Calu3 (cell line): ENCODE data around the gene GPR52. TPM values are rescaled to one million over a fixed set of nuclear protein-coding genes. Genes with fewer than 3 reads are reported as not detected.

ENCODE experiments used
- Bru-seq: library from RNA; stranded (reverse); fragments of 400-500 nt; gene quantifications from one replicate; lab custom pipeline; 2021; lab: Mats Ljungman, UMichigan
- BruChase-seq, 2 experiments: library from RNA; stranded (reverse); fragments of 400-500 nt; gene quantifications; one replicate each; lab custom pipeline; 2021; lab: Mats Ljungman, UMichigan
- BruUV-seq: library from RNA; stranded (reverse); fragments of 400-500 nt; replicated peaks from 2 replicates; lab custom pipeline; 2021; lab: Mats Ljungman, UMichigan
- CTCF ChIA-PET: fragments of 300-600 bp; sonication (Branson Sonifier 250); formaldehyde crosslinking; loops from one replicate; lab custom pipeline; 2022; ENCODE audit warnings: antibody characterized with exemption; lab: Charles Lee
- DNase-seq: peaks from one replicate; pipeline ENCODE4 v3.0.0; 2022
- H3K27ac Mint-ChIP-seq: one replicate; pipeline ENCODE4 v1.8.0; 2022; ENCODE audit warnings: mixed read lengths; ENCODE audit not compliant: unreplicated experiment
- H3K27me3 Mint-ChIP-seq: one replicate; pipeline ENCODE4 v1.8.0; 2022; ENCODE audit warnings: mixed read lengths; ENCODE audit not compliant: unreplicated experiment
- H3K36me3 Mint-ChIP-seq: one replicate; pipeline ENCODE4 v1.8.0; 2022; ENCODE audit warnings: mild to moderate bottlenecking, moderate library complexity, mixed read lengths; ENCODE audit not compliant: insufficient read depth, unreplicated experiment
- H3K4me1 Mint-ChIP-seq: one replicate; pipeline ENCODE4 v1.8.0; 2022; ENCODE audit warnings: mild to moderate bottlenecking, low read depth, mixed read lengths; ENCODE audit not compliant: unreplicated experiment
- H3K4me3 Mint-ChIP-seq: one replicate; pipeline ENCODE4 v1.8.0; 2022; ENCODE audit warnings: mild to moderate bottlenecking, low read depth, moderate library complexity, mixed read lengths; ENCODE audit not compliant: unreplicated experiment
- H3K9me3 Mint-ChIP-seq: one replicate; pipeline ENCODE4 v1.8.0; 2022; ENCODE audit warnings: low read depth, mixed read lengths; ENCODE audit not compliant: unreplicated experiment
- intact Hi-C: fragments of 100-400 bp; cut with micrococcal nuclease; formaldehyde crosslinking; loops from one replicate; pipeline ENCODE4 v1.10.0; 2022; ENCODE audit not compliant: unreplicated experiment
- long read RNA-seq: library from polyadenylated mRNA; stranded (forward); transcript quantifications from one replicate; pipeline ENCODE4 v2.0.0, GENCODE V29; 2022
- total RNA-seq: library from RNA; stranded (reverse); gene quantifications from 2 replicates; pipeline ENCODE4 v1.2.3, GENCODE V29; 2022
- TF ChIP-seq, protein P1 (sequence below): fragments of 200-600 bp; IDR thresholded peaks from one replicate; pipeline ENCODE4 v1.8.0; 2022; ENCODE audit warnings: antibody characterized with exemption; ENCODE audit not compliant: unreplicated experiment

The GPR52 gene, protein sequence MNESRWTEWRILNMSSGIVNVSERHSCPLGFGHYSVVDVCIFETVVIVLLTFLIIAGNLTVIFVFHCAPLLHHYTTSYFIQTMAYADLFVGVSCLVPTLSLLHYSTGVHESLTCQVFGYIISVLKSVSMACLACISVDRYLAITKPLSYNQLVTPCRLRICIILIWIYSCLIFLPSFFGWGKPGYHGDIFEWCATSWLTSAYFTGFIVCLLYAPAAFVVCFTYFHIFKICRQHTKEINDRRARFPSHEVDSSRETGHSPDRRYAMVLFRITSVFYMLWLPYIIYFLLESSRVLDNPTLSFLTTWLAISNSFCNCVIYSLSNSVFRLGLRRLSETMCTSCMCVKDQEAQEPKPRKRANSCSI
- 2.7 and 3.2 TPM in 2 replicates for total RNA-seq
- Bru-seq, nascent RNA, result percentile 81 among the genes with signal in this experiment
- BruChase-seq, experiment 1, labeled RNA remaining after a 6-hour chase, result percentile 81 among the genes with signal in this experiment
- BruChase-seq, experiment 2, labeled RNA remaining after a 2-hour chase, result percentile 79 among the genes with signal in this experiment
- long read RNA-seq, result 0 reads

DNA sequence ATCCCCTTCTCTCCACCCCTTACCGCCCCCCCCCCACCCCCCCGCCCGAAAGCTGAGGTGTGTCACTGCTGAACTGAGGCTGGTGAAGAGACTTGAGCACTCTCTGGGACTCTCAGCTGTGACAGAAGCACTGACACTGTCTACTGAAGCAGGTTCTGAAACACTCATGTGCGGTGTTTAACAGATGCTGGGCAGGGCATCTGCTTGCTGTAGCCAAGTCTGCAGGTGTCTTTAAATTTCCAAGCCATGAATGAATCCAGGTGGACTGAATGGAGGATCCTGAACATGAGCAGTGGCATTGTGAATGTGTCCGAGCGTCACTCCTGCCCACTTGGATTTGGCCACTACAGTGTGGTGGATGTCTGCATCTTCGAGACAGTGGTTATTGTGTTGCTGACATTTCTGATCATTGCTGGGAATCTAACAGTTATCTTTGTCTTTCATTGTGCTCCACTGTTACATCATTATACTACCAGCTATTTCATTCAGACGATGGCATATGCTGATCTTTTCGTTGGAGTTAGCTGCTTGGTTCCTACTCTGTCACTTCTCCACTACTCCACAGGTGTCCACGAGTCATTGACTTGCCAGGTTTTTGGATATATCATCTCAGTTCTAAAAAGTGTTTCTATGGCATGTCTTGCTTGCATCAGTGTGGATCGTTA, at the start of gene GPR52:
Gene GPR52, plus strand, starts transcription at position 99 of the 665 bp plus-strand sequence. Its CDS starts 148 bp downstream, at position 247.
- Mint-ChIP-seq H3K36me3 (no peaks in the 10 kb centered on the region), H3K27ac (no peak within 1 kb of the TSS), H3K4me1 (no peaks in the 10 kb centered on the region), H3K4me3 (no peak within 1 kb of the TSS), H3K27me3 (no peaks in the 10 kb centered on the region), H3K9me3 (no peaks in the 10 kb centered on the region)
- CTCF ChIA-PET, result no interaction called here
- no peak for DNase-seq
- TF ChIP-seq, protein P1, sequence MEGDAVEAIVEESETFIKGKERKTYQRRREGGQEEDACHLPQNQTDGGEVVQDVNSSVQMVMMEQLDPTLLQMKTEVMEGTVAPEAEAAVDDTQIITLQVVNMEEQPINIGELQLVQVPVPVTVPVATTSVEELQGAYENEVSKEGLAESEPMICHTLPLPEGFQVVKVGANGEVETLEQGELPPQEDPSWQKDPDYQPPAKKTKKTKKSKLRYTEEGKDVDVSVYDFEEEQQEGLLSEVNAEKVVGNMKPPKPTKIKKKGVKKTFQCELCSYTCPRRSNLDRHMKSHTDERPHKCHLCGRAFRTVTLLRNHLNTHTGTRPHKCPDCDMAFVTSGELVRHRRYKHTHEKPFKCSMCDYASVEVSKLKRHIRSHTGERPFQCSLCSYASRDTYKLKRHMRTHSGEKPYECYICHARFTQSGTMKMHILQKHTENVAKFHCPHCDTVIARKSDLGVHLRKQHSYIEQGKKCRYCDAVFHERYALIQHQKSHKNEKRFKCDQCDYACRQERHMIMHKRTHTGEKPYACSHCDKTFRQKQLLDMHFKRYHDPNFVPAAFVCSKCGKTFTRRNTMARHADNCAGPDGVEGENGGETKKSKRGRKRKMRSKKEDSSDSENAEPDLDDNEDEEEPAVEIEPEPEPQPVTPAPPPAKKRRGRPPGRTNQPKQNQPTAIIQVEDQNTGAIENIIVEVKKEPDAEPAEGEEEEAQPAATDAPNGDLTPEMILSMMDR, result no peak
- intact Hi-C loops, result no loop called here
- BruUV-seq, result no TSS peak

DNA sequence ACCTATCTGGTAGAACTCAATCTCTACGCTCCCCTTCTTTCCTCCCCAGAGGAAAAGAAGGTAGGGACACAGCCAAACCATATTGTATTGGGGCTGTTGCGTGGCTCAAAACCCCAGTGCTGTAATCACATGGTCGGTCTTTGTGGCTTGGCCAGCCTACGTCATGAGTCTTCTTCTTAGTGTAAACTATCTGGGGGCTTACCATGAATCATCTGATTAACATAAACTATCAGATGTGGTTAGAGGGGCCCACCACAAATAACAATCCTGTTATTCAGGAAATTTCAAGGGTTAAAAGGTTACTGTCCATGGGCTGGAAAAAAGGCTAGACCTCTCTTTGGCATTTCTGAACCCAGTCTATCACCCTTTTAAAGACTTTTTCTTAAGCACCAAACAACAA, 49.5 kb upstream of the GPR52 start:
- H3K27me3 Mint-ChIP-seq, result no peaks in the 10 kb centered on the region
- CTCF ChIA-PET, result no interaction called here
- no peaks in the 10 kb centered on the region for H3K9me3 Mint-ChIP-seq
- BruUV-seq, result no TSS peak
- DNase-seq, result no peak
- intact Hi-C loops, result no loop called here
- TF ChIP-seq, protein P1, result no peak
- H3K36me3 Mint-ChIP-seq, result no peaks in the 10 kb centered on the region
- H3K4me3 Mint-ChIP-seq, result no peak overlapping the region
- H3K27ac Mint-ChIP-seq, result no peak overlapping the region
- H3K4me1 Mint-ChIP-seq, result no peaks in the 10 kb centered on the region

DNA sequence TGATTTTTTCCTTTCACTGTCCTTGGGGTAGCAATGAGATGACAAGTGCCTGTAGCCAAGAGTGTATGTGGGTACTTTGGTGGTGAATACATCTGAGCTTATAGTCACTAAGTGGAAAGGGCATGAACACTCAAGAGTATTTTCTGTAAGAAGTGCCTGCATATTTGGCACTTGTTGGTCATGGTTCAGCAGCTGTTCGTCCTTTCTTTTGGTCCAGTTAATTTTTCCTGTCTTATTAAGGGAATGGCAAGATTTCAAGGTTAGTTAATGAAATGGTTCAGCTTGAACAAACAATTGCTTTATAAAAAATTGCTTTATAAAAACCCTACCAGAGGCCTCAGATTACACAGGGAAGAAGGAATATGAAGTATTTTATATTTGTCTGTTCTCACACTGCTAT, 48.6 kb upstream of the GPR52 start:
- H3K27ac Mint-ChIP-seq, result no peak overlapping the region
- no peaks in the 10 kb centered on the region for H3K9me3 Mint-ChIP-seq
- H3K36me3 Mint-ChIP-seq, result no peaks in the 10 kb centered on the region
- intact Hi-C loops, result no loop called here
- CTCF ChIA-PET, result no interaction called here
- H3K27me3 Mint-ChIP-seq, result no peaks in the 10 kb centered on the region
- no peaks in the 10 kb centered on the region for H3K4me1 Mint-ChIP-seq
- TF ChIP-seq, protein P1, result no peak
- H3K4me3 Mint-ChIP-seq, result no peak overlapping the region
- no TSS peak for BruUV-seq
- no peak for DNase-seq

DNA sequence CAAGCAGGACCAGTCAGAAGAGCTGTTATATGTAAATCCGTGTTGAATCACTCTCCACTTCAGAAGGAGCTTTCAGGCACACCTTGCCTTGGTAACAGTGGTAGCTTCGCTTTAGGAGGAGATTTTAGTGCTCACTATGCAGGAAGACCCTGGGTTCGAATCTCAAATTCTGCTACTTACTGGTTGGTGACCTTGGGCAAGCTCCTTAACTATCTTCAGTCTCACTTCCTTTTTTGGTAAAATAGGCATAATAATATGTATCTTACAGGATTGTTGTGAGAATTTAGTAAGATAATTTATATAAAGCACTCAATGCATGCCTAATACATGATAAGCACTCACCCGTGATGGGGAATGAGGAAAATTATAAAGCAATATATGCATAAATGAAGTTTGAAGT, 46.7 kb upstream of the GPR52 start:
- no peaks in the 10 kb centered on the region for H3K9me3 Mint-ChIP-seq
- no peak overlapping the region for H3K27ac Mint-ChIP-seq
- no TSS peak for BruUV-seq
- H3K36me3 Mint-ChIP-seq, result no peaks in the 10 kb centered on the region
- intact Hi-C loops, result no loop called here
- H3K27me3 Mint-ChIP-seq, result no peaks in the 10 kb centered on the region
- DNase-seq, result no peak
- H3K4me3 Mint-ChIP-seq, result no peak overlapping the region
- TF ChIP-seq, protein P1, result no peak
- CTCF ChIA-PET, result no interaction called here
- peaks cover 7% of the 10 kb centered on the region for H3K4me1 Mint-ChIP-seq
